Measurements from ENCODE around the gene DNM3. TPM values are rescaled to one million over a fixed set of nuclear protein-coding genes. Genes with fewer than 3 reads are reported as not detected.

DNM3 gene
- total and polyA plus RNA-seq, 2 of the 8 experiments (the other 6 are each of a cell fraction or from before 2014, with no cell fraction given): 2.0 to 8.5 TPM

DNA sequence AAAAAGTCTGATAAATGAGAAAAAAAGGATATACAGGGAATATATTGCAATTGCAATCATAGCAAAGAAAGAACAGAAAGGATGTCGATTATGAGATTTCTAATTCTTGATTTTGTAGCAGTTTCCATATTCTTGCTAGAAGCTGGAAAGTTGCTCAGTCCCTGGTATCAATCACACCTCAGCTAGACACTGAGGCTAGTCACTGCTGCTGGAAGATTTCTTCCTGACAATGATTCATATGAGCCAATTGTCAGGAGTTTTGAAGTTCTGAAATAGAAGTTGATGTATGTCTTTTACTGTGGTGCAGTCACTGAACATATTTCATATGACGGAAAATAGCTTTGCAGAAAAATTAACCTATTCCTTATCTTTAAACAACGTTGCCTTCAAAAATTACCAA lies 370.8 kb downstream of the DNM3 start:
- H3K23ac ChIP-seq (ENCODE audit: insufficient read length): no peak overlapping the region
- no peak overlapping the region for H2AFZ ChIP-seq (ENCODE audit: low read length)
- no peak overlapping the region for H2BK5ac ChIP-seq (ENCODE audit: low read depth, low read length)
- no peaks in the 10 kb centered on the region for H3K79me2 ChIP-seq (ENCODE audit: control insufficient read depth in 1 of 2, insufficient read depth in 2 of 2, low read length in 2 of 2)
- no peak overlapping the region for H3K4me2 ChIP-seq (ENCODE audit: insufficient read depth in 1 of 2, low read depth in 2 of 2, low read length in 2 of 2)
- no peak overlapping the region for H2BK15ac ChIP-seq (ENCODE audit: low read length)
- ChIA-PET POLR2A (ENCODE audit: partially characterized antibody) (no interaction called here), CTCF (ENCODE audit: partially characterized antibody) (no interaction called here)
- no peak overlapping the region for H2BK12ac ChIP-seq (ENCODE audit: low read depth, low read length)
- no peak overlapping the region for H3K4me3 ChIP-seq (ENCODE audit: extremely low read depth in 1 of 4, insufficient read depth in 2 of 4, low read depth in 3 of 4, low read length in 4 of 4)
- H3K27ac ChIP-seq (ENCODE audit: low read depth, low read length): no peak overlapping the region
- H4K91ac ChIP-seq (replicated peaks; ENCODE audit: insufficient read length, low read length): no peak overlapping the region
- no peaks in the 10 kb centered on the region for H3K9me3 ChIP-seq (ENCODE audit: insufficient read depth in 2 of 2, low read depth in 1 of 2, low read length in 1 of 2)
- no peak overlapping the region for H4K8ac ChIP-seq (ENCODE audit: extremely low read depth, insufficient read depth, low read length)
- H3K14ac ChIP-seq (ENCODE audit: insufficient read length): no peak overlapping the region
- no peak overlapping the region for H3K4ac ChIP-seq (replicated peaks; ENCODE audit: insufficient read length, low read depth, low read length)
- no peak overlapping the region for H3K9ac ChIP-seq (replicated peaks in 1 of 4; ENCODE audit: extremely low read depth in 1 of 4, low read depth in 3 of 4, low read length in 3 of 4)
- no peaks in the 10 kb centered on the region for H3K23me2 ChIP-seq (ENCODE audit: low read depth, low read length)
- no peak for FAIRE-seq
- H3K4me1 ChIP-seq (replicated peaks in 1 of 4; ENCODE audit: control insufficient read depth in 3 of 4, insufficient read depth in 4 of 4, low read length in 3 of 4): no peaks in the 10 kb centered on the region
- H2AK5ac ChIP-seq (ENCODE audit: low read depth, low read length): no peak overlapping the region
- no peak overlapping the region for H3K56ac ChIP-seq (replicated peaks; ENCODE audit: insufficient read length, low read depth, low read length)
- no peaks in the 10 kb centered on the region for H4K20me1 ChIP-seq (replicated peaks in 1 of 2; ENCODE audit: control insufficient read depth in 1 of 2, insufficient read depth in 2 of 2, low read length in 2 of 2)
- H3K18ac ChIP-seq (ENCODE audit: extremely low read depth, low read length): no peak overlapping the region
- H2BK20ac ChIP-seq (ENCODE audit: low read length): no peak overlapping the region
- WGBS, 2 experiments (ENCODE audit: extremely low coverage in 1 of 2, insufficient coverage in 1 of 2, insufficient read length in 1 of 2, insufficient replicate concordance in 2 of 2, low coverage in 1 of 2, low lambda C conversion rate in 2 of 2, missing lambda C conversion rate in 1 of 2): 84% methylated on average over 3 of the region's 3 CpGs; no CpG with 5 or more reads in 1 of the 2 experiments
- no peaks in the 10 kb centered on the region for H3K27me3 ChIP-seq (replicated peaks in 1 of 4; ENCODE audit: control insufficient read depth in 3 of 4, extremely low read depth in 1 of 4, insufficient read depth in 3 of 4, low read length in 3 of 4)
- no peak for DNase-seq (ENCODE audit: low read depth in 1 of 2, low spot score in 2 of 2)
- H3K36me3 ChIP-seq (ENCODE audit: control insufficient read depth in 2 of 4, insufficient read depth in 4 of 4, low read length in 3 of 4): no peaks in the 10 kb centered on the region
- no peaks in the 10 kb centered on the region for H3K79me1 ChIP-seq (ENCODE audit: low read depth, low read length)
- H2BK120ac ChIP-seq (replicated peaks; ENCODE audit: low read depth, low read length): no peak overlapping the region
- no peak overlapping the region for H4K5ac ChIP-seq (ENCODE audit: insufficient read length, low read depth, low read length)
- TF ChIP-seq JUND (IDR thresholded peaks at IDR 0.05; ENCODE audit: low read length) (no peak), KDM5A (IDR thresholded peaks at IDR 0.05; ENCODE audit: low read length) (no peak), ATF2 (IDR thresholded peaks at IDR 0.05; ENCODE audit: low read length) (no peak), PHF8 (conservative IDR thresholded peaks at IDR 0.05; ENCODE audit: low read depth, low read length) (no peak), TAF1 (IDR thresholded peaks at IDR 0.05; ENCODE audit: low read depth, low read length) (no peak), NRF1 (IDR thresholded peaks at IDR 0.05; ENCODE audit: low read depth, low read length) (no peak), HDAC6 (IDR thresholded peaks at IDR 0.05; ENCODE audit: low read depth, low read length) (no peak), E2F6 (IDR thresholded peaks at IDR 0.05) (no peak), NANOG (IDR thresholded peaks at IDR 0.05; ENCODE audit: insufficient read depth, low read depth, low read length, poor library complexity, severe bottlenecking) (no peak), FOSL1 (IDR thresholded peaks at IDR 0.05; ENCODE audit: insufficient read depth, low read depth, low read length) (no peak), SRF (IDR thresholded peaks at IDR 0.05; ENCODE audit: low read depth, low read length) (no peak), RFX5 (IDR thresholded peaks at IDR 0.05; ENCODE audit: borderline replicate concordance, low read depth, low read length) (no peak), RBBP5 (IDR thresholded peaks at IDR 0.05; ENCODE audit: borderline replicate concordance, low read depth, low read length) (no peak)

Data from H1 (cell line).